ENCODE results near the gene BTBD3. TPM values are rescaled to one million over a fixed set of nuclear protein-coding genes. Genes with fewer than 3 reads are reported as not detected.

Gene BTBD3
- total RNA-seq, 2 donors from 2014 or later = 4.4 to 4.7 TPM

- H3K36me3 Mint-ChIP-seq = no peaks in the 10 kb centered on the region
- no peaks in the 10 kb centered on the region for H3K4me1 Mint-ChIP-seq (ENCODE audit: low read depth in 2 of 2)
- no peak overlapping the region for H3K4me3 Mint-ChIP-seq
- DNase-seq (ENCODE audit: low spot score) = no peak
- no peak for ATAC-seq
- no peaks in the 10 kb centered on the region for H3K27me3 Mint-ChIP-seq
- H3K9me3 Mint-ChIP-seq = peaks cover 2% of the 10 kb centered on the region
- no peak overlapping the region for H3K27ac Mint-ChIP-seq
These were observed 7.2 kb downstream of the BTBD3 start for GRCh38 chr20:11924923-11925322.

- Mint-ChIP-seq H3K36me3 (no peaks in the 10 kb centered on the region), H3K9me3 (peaks cover 2% of the 10 kb centered on the region), H3K4me1 (ENCODE audit: low read depth in 2 of 2) (no peaks in the 10 kb centered on the region), H3K27ac (no peak overlapping the region), H3K27me3 (no peaks in the 10 kb centered on the region), H3K4me3 (no peak overlapping the region)
- ATAC-seq (no peak), DNase-seq (ENCODE audit: low spot score) (no peak)
These were observed 8.8 kb downstream of the BTBD3 start for GRCh38 chr20:11926292-11926998.

GRCh38 chr20:11929947-11930346, 12.3 kb downstream of the BTBD3 start:
- no peak overlapping the region for H3K4me3 Mint-ChIP-seq
- no peaks in the 10 kb centered on the region for H3K27me3 Mint-ChIP-seq
- H3K27ac Mint-ChIP-seq = no peak overlapping the region
- H3K4me1 Mint-ChIP-seq (ENCODE audit: low read depth in 2 of 2) = peaks cover 0 to 5% of the 10 kb centered on the region in 2 donors
- no peaks in the 10 kb centered on the region for H3K36me3 Mint-ChIP-seq
- ATAC-seq = no peak
- peaks cover 2% of the 10 kb centered on the region for H3K9me3 Mint-ChIP-seq
- no peak for DNase-seq (ENCODE audit: low spot score)

GRCh38 chr20:11935212-11936154, 17.8 kb downstream of the BTBD3 start:
- Mint-ChIP-seq H3K9me3 (peaks cover 6% of the 10 kb centered on the region), H3K27ac (no peak overlapping the region), H3K4me1 (ENCODE audit: low read depth in 2 of 2) (peaks cover 0 to 11% of the 10 kb centered on the region in 2 donors), H3K27me3 (no peaks in the 10 kb centered on the region), H3K4me3 (no peak overlapping the region), H3K36me3 (no peaks in the 10 kb centered on the region)
- DNase-seq (ENCODE audit: low spot score) = peak; percentile 60
- peak; percentile 59 to 77 for ATAC-seq

- ATAC-seq (no peak), DNase-seq (ENCODE audit: low spot score) (no peak)
- Mint-ChIP-seq H3K4me1 (ENCODE audit: low read depth in 2 of 2) (peaks cover 0 to 11% of the 10 kb centered on the region in 2 donors), H3K27ac (no peak overlapping the region), H3K9me3 (peaks cover 6% of the 10 kb centered on the region), H3K4me3 (no peak overlapping the region), H3K36me3 (no peaks in the 10 kb centered on the region), H3K27me3 (no peaks in the 10 kb centered on the region)
These were observed 18.5 kb downstream of the BTBD3 start for GRCh38 chr20:11936157-11936556.

GRCh38 chr20:11937230-11937629, 19.5 kb downstream of the BTBD3 start:
- Mint-ChIP-seq H3K36me3 (no peaks in the 10 kb centered on the region), H3K27me3 (no peaks in the 10 kb centered on the region), H3K9me3 (peaks cover 6% of the 10 kb centered on the region), H3K4me1 (ENCODE audit: low read depth in 2 of 2) (peaks cover 0 to 11% of the 10 kb centered on the region in 2 donors), H3K27ac (no peak overlapping the region), H3K4me3 (no peak overlapping the region)
- ATAC-seq = no peak
- no peak for DNase-seq (ENCODE audit: low spot score)

- ATAC-seq (no peak), DNase-seq (ENCODE audit: low spot score) (no peak)
- no peaks in the 10 kb centered on the region for H3K9me3 Mint-ChIP-seq
- no peaks in the 10 kb centered on the region for H3K36me3 Mint-ChIP-seq
- H3K4me3 Mint-ChIP-seq = no peak overlapping the region
- H3K4me1 Mint-ChIP-seq (ENCODE audit: low read depth in 2 of 2) = no peaks in the 10 kb centered on the region
- no peaks in the 10 kb centered on the region for H3K27me3 Mint-ChIP-seq
- no peak overlapping the region for H3K27ac Mint-ChIP-seq
These were observed 24.0 kb downstream of the BTBD3 start for GRCh38 chr20:11941593-11942246.

GRCh38 chr20:11943778-11944177, 26.1 kb downstream of the BTBD3 start:
- Mint-ChIP-seq H3K4me1 (ENCODE audit: low read depth in 2 of 2) (no peaks in the 10 kb centered on the region), H3K27ac (no peak overlapping the region), H3K27me3 (no peaks in the 10 kb centered on the region), H3K9me3 (no peaks in the 10 kb centered on the region), H3K36me3 (no peaks in the 10 kb centered on the region), H3K4me3 (no peak overlapping the region)
- DNase-seq (ENCODE audit: low spot score) (no peak), ATAC-seq (no peak)

GRCh38 chr20:11948806-11949205, 31.1 kb downstream of the BTBD3 start:
- DNase-seq (ENCODE audit: low spot score) (no peak), ATAC-seq (no peak)
- Mint-ChIP-seq H3K4me1 (ENCODE audit: low read depth in 2 of 2) (no peaks in the 10 kb centered on the region), H3K27me3 (no peaks in the 10 kb centered on the region), H3K27ac (no peak overlapping the region), H3K9me3 (peaks cover 2% of the 10 kb centered on the region), H3K4me3 (no peak overlapping the region), H3K36me3 (no peaks in the 10 kb centered on the region)

- Mint-ChIP-seq H3K4me3 (no peak overlapping the region), H3K27ac (no peak overlapping the region), H3K27me3 (no peaks in the 10 kb centered on the region), H3K36me3 (no peaks in the 10 kb centered on the region), H3K9me3 (peaks cover 2% of the 10 kb centered on the region), H3K4me1 (ENCODE audit: low read depth in 2 of 2) (no peaks in the 10 kb centered on the region)
- DNase-seq (ENCODE audit: low spot score) = no peak
- no peak for ATAC-seq
These were observed 32.0 kb downstream of the BTBD3 start for GRCh38 chr20:11949711-11950110.

- ATAC-seq = no peak
- H3K4me1 Mint-ChIP-seq (ENCODE audit: low read depth in 2 of 2) = no peaks in the 10 kb centered on the region
- H3K36me3 Mint-ChIP-seq = no peaks in the 10 kb centered on the region
- no peak overlapping the region for H3K27ac Mint-ChIP-seq
- no peak for DNase-seq (ENCODE audit: low spot score)
- H3K4me3 Mint-ChIP-seq = no peak overlapping the region
- H3K27me3 Mint-ChIP-seq = no peaks in the 10 kb centered on the region
- peaks cover 2% of the 10 kb centered on the region for H3K9me3 Mint-ChIP-seq
These were observed 34.0 kb downstream of the BTBD3 start for GRCh38 chr20:11951696-11952095.

GRCh38 chr20:11952639-11953038, 34.9 kb downstream of the BTBD3 start:
- no peaks in the 10 kb centered on the region for H3K36me3 Mint-ChIP-seq
- ATAC-seq (no peak), DNase-seq (ENCODE audit: low spot score) (no peak)
- H3K4me1 Mint-ChIP-seq (ENCODE audit: low read depth in 2 of 2) = no peaks in the 10 kb centered on the region
- no peak overlapping the region for H3K4me3 Mint-ChIP-seq
- no peak overlapping the region for H3K27ac Mint-ChIP-seq
- H3K27me3 Mint-ChIP-seq = no peaks in the 10 kb centered on the region
- H3K9me3 Mint-ChIP-seq = peaks cover 2% of the 10 kb centered on the region

- H3K4me1 Mint-ChIP-seq (ENCODE audit: low read depth in 2 of 2) = no peaks in the 10 kb centered on the region
- H3K27me3 Mint-ChIP-seq = peaks cover 0 to 7% of the 10 kb centered on the region in 2 donors
- no peak overlapping the region for H3K27ac Mint-ChIP-seq
- H3K4me3 Mint-ChIP-seq = no peak overlapping the region
- ATAC-seq (no peak), DNase-seq (ENCODE audit: low spot score) (no peak)
- no peaks in the 10 kb centered on the region for H3K36me3 Mint-ChIP-seq
- peaks cover 2% of the 10 kb centered on the region for H3K9me3 Mint-ChIP-seq
These were observed 40.2 kb downstream of the BTBD3 start for GRCh38 chr20:11957911-11958310.

- no peaks in the 10 kb centered on the region for H3K4me1 Mint-ChIP-seq (ENCODE audit: low read depth in 2 of 2)
- H3K27me3 Mint-ChIP-seq = peaks cover 0 to 7% of the 10 kb centered on the region in 2 donors
- H3K9me3 Mint-ChIP-seq = no peaks in the 10 kb centered on the region
- no peak for ATAC-seq
- DNase-seq (ENCODE audit: low spot score) = no peak
- H3K27ac Mint-ChIP-seq = no peak overlapping the region
- no peaks in the 10 kb centered on the region for H3K36me3 Mint-ChIP-seq
- no peak overlapping the region for H3K4me3 Mint-ChIP-seq
These were observed 41.2 kb downstream of the BTBD3 start for GRCh38 chr20:11958855-11959254.

Data from natural killer cell treated with Interleukin-12 subunit alpha and Interleukin-12 subunit beta and Interleukin-15 and Interleukin-18, amount 100 ng/mL, for 72 hours (primary cell).